Liver (tissue), 3 donors: ENCODE measurements around the gene RELCH.

ENCODE experiments used
- GABPA ChIP-seq, 2 donors: IDR thresholded peaks in 1 of 2; conservative IDR thresholded peaks in 1 of 2; 2 replicates each; pipeline ENCODE4 v1.6.1; 2016; ENCODE audit warnings: antibody characterized with exemption in 2 of 2, mild to moderate bottlenecking in 1 of 2, moderate library complexity in 1 of 2
- YY1 ChIP-seq: IDR thresholded peaks from 2 replicates; pipeline ENCODE4 v1.6.1; 2016; ENCODE audit warnings: antibody characterized with exemption, mild to moderate bottlenecking
- TF ChIP-seq, protein P1 (sequence below): fragments of 150-350 bp; IDR thresholded peaks from 2 replicates; pipeline ENCODE4 v1.5.1; 2017; ENCODE audit warnings: improper control_type of control experiment, low read depth, low read length; ENCODE audit not compliant: missing input control
- TF ChIP-seq, protein P2 (sequence below): IDR thresholded peaks from 2 replicates; pipeline ENCODE4 v1.6.1; 2016; ENCODE audit warnings: antibody characterized with exemption, mild to moderate bottlenecking
- donor health status: healthy.
- donor health status: healthy.

DNA sequence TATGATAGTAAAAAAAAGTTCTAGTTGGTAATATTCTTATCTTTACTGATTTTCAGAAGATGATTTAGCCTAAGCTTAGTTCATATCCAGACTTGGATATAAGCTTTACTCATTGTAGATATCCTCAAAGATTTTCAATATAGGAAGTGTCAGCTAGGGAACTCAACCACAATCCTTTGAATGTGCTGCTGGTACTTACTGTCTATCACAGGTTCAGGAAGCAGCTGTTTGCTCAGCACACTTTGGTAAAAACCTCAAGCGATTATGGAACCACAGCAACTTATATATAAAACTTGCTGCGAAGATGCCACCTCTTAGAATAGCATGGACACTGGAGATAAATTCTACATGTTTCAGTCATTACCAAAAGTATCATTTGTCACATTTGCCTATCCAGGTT lies 77.9 kb downstream of the RELCH start:
- TF ChIP-seq, protein P1, sequence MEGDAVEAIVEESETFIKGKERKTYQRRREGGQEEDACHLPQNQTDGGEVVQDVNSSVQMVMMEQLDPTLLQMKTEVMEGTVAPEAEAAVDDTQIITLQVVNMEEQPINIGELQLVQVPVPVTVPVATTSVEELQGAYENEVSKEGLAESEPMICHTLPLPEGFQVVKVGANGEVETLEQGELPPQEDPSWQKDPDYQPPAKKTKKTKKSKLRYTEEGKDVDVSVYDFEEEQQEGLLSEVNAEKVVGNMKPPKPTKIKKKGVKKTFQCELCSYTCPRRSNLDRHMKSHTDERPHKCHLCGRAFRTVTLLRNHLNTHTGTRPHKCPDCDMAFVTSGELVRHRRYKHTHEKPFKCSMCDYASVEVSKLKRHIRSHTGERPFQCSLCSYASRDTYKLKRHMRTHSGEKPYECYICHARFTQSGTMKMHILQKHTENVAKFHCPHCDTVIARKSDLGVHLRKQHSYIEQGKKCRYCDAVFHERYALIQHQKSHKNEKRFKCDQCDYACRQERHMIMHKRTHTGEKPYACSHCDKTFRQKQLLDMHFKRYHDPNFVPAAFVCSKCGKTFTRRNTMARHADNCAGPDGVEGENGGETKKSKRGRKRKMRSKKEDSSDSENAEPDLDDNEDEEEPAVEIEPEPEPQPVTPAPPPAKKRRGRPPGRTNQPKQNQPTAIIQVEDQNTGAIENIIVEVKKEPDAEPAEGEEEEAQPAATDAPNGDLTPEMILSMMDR, result no peak
- no peak for TF ChIP-seq YY1
- TF ChIP-seq GABPA (IDR thresholded peaks at IDR 0.05 in 1 of 2, conservative IDR thresholded peaks at IDR 0.05 in 1 of 2), result no peak
- TF ChIP-seq, protein P2, sequence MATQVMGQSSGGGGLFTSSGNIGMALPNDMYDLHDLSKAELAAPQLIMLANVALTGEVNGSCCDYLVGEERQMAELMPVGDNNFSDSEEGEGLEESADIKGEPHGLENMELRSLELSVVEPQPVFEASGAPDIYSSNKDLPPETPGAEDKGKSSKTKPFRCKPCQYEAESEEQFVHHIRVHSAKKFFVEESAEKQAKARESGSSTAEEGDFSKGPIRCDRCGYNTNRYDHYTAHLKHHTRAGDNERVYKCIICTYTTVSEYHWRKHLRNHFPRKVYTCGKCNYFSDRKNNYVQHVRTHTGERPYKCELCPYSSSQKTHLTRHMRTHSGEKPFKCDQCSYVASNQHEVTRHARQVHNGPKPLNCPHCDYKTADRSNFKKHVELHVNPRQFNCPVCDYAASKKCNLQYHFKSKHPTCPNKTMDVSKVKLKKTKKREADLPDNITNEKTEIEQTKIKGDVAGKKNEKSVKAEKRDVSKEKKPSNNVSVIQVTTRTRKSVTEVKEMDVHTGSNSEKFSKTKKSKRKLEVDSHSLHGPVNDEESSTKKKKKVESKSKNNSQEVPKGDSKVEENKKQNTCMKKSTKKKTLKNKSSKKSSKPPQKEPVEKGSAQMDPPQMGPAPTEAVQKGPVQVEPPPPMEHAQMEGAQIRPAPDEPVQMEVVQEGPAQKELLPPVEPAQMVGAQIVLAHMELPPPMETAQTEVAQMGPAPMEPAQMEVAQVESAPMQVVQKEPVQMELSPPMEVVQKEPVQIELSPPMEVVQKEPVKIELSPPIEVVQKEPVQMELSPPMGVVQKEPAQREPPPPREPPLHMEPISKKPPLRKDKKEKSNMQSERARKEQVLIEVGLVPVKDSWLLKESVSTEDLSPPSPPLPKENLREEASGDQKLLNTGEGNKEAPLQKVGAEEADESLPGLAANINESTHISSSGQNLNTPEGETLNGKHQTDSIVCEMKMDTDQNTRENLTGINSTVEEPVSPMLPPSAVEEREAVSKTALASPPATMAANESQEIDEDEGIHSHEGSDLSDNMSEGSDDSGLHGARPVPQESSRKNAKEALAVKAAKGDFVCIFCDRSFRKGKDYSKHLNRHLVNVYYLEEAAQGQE, result no peak
